CD14-positive monocyte (primary cell): Measurements from ENCODE around the gene DPRX. TPM values are rescaled to one million over a fixed set of nuclear protein-coding genes. Genes with fewer than 3 reads are reported as not detected.

Experiments
- DNase-seq, 3 donors: peaks; one replicate each; pipeline ENCODE4 v3.0.0-alpha.2; 2011 to 2022
- H2AFZ ChIP-seq: 2 replicates; pipeline ENCODE4 v1.6.0; 2012; ENCODE audit warnings: mild to moderate bottlenecking, low read depth, low read length, inconsistent platforms; ENCODE audit not compliant: insufficient read depth, poor library complexity, severe bottlenecking
- H3K27ac ChIP-seq, 2 donors: 1 replicate in 1 of 2; 2 replicates in 1 of 2; pipeline ENCODE4 v1.5.1; 2012 to 2013; ENCODE audit warnings: low read length in 2 of 2, control low read depth in 1 of 2, inconsistent platforms in 1 of 2, low read depth in 1 of 2, mild to moderate bottlenecking in 1 of 2
- H3K27me3 ChIP-seq, 2 donors: one replicate each; pipeline versions ENCODE4 v1.6.0 to v1.6.1; 2011 to 2013; ENCODE audit warnings: low read length in 2 of 2; ENCODE audit not compliant: control insufficient read depth in 2 of 2, insufficient read depth in 2 of 2
- H3K36me3 ChIP-seq, 2 donors: replicated peaks in 1 of 2; 1 replicate in 1 of 2; 2 replicates in 1 of 2; pipeline versions ENCODE4 v1.5.1 to v1.6.1; 2012 to 2013; ENCODE audit warnings: low read length in 2 of 2, control low read depth in 1 of 2, inconsistent platforms in 1 of 2, mild to moderate bottlenecking in 1 of 2; ENCODE audit not compliant: insufficient read depth in 2 of 2, control insufficient read depth in 1 of 2
- H3K4me1 ChIP-seq, 2 donors: 1 replicate in 1 of 2; 2 replicates in 1 of 2; pipeline versions ENCODE4 v1.5.1 to v1.6.1; 2012 to 2013; ENCODE audit warnings: low read length in 2 of 2, control low read depth in 1 of 2, inconsistent platforms in 1 of 2, mild to moderate bottlenecking in 1 of 2, moderate library complexity in 1 of 2; ENCODE audit not compliant: insufficient read depth in 2 of 2, control insufficient read depth in 1 of 2
- H3K4me2 ChIP-seq: replicated peaks from 2 replicates; pipeline ENCODE3; 2012; ENCODE audit warnings: low read length, moderate library complexity, mild to moderate bottlenecking; ENCODE audit not compliant: poor library complexity, severe bottlenecking; ENCODE audit errors: extremely low read depth
- H3K4me3 ChIP-seq, 3 experiments: fragments of 200-600 bp in 1 of 3; sonication (generic) in 1 of 3; replicated peaks in 1 of 3; 1 replicate in 2 of 3; 2 replicates in 1 of 3; pipeline ENCODE4 v1.5.1; 2011 to 2013; ENCODE audit warnings: low read length in 3 of 3, mild to moderate bottlenecking in 3 of 3, control low read depth in 2 of 3, low read depth in 2 of 3, inconsistent platforms in 1 of 3, moderate library complexity in 1 of 3
- H3K79me2 ChIP-seq: 2 replicates; pipeline ENCODE4 v1.6.0; 2012; ENCODE audit warnings: mild to moderate bottlenecking, control low read depth, inconsistent platforms, low read length, moderate library complexity; ENCODE audit not compliant: insufficient read depth
- H3K9ac ChIP-seq: 2 replicates; pipeline ENCODE4 v1.6.0; 2017; ENCODE audit warnings: low read length, mild to moderate bottlenecking; ENCODE audit not compliant: insufficient read depth, poor library complexity, severe bottlenecking
- H3K9me3 ChIP-seq, 2 donors: replicated peaks in 1 of 2; 1 replicate in 1 of 2; 2 replicates in 1 of 2; pipeline versions ENCODE4 v1.5.1 to v1.6.1; 2012 to 2013; ENCODE audit warnings: low read length in 2 of 2, control low read depth in 1 of 2; ENCODE audit not compliant: control insufficient read depth in 1 of 2, insufficient read depth in 1 of 2
- H4K20me1 ChIP-seq: 2 replicates; pipeline ENCODE4 v1.6.0; 2012; ENCODE audit warnings: mild to moderate bottlenecking, low read length, control low read depth, moderate library complexity; ENCODE audit not compliant: insufficient read depth
- H3K27ac Mint-ChIP-seq, 7 donors: one replicate each; pipeline ENCODE4 v1.8.0; 2020; ENCODE audit warnings: mild to moderate bottlenecking in 7 of 7, mixed read lengths in 7 of 7, moderate library complexity in 6 of 7, inconsistent platforms in 2 of 7
- H3K27me3 Mint-ChIP-seq, 3 donors: one replicate each; pipeline ENCODE4 v1.8.0; 2021 to 2022; ENCODE audit warnings: low read depth in 3 of 3, mild to moderate bottlenecking in 3 of 3, mixed read lengths in 3 of 3, moderate library complexity in 3 of 3, inconsistent platforms in 1 of 3
- H3K36me3 Mint-ChIP-seq, 2 donors: one replicate each; pipeline ENCODE4 v1.8.0; 2020; ENCODE audit warnings: mixed read lengths in 2 of 2, inconsistent platforms in 1 of 2, mild to moderate bottlenecking in 1 of 2
- H3K4me1 Mint-ChIP-seq: one replicate; pipeline ENCODE4 v1.8.0; 2020; ENCODE audit warnings: mild to moderate bottlenecking, mixed read lengths
- H3K4me3 Mint-ChIP-seq, 2 donors: one replicate each; pipeline ENCODE4 v1.8.0; 2020; ENCODE audit warnings: mild to moderate bottlenecking in 2 of 2, mixed read lengths in 2 of 2, moderate library complexity in 1 of 2
- H3K9me3 Mint-ChIP-seq, 7 donors: one replicate each; pipeline ENCODE4 v1.8.0; 2020 to 2022; ENCODE audit warnings: mixed read lengths in 7 of 7, mild to moderate bottlenecking in 6 of 7, moderate library complexity in 6 of 7, inconsistent platforms in 2 of 7
- WGBS: methylation state at CpG from one replicate; pipeline ENCODE4 v1.1.5; 2013; ENCODE audit warnings: missing lambda C conversion rate; ENCODE audit not compliant: insufficient coverage; 5-methylcytosine and 5-hydroxymethylcytosine counted together
- intact Hi-C, 2 donors: fragments of 100-400 bp; cut with micrococcal nuclease; formaldehyde crosslinking; loops; one replicate each; pipeline versions ENCODE4 v1.15.0 to v1.15.1; 2023
- polyA plus RNA-seq, 3 donors: library from polyadenylated mRNA; depleted of rRNA in 1 of 3; unstranded in 2 of 3; stranded (reverse) in 1 of 3; fragments of 300-500 nt in 2 of 3; fragments of >200 nt in 1 of 3; fragmentation: Illumina TruSeq in 2 of 3; gene quantifications; 1 replicate in 2 of 3; 2 replicates in 1 of 3; pipeline ENCODE4 v1.2.3, GENCODE V29; 2012 to 2021
- TF ChIP-seq, protein P1 (sequence below): fragments of 200-600 bp; IDR thresholded peaks from one replicate; pipeline ENCODE4 v1.8.0; 2022; ENCODE audit warnings: antibody characterized with exemption, mild to moderate bottlenecking

DPRX gene
- polyA plus RNA-seq, 3 donors, result not detected

DNA sequence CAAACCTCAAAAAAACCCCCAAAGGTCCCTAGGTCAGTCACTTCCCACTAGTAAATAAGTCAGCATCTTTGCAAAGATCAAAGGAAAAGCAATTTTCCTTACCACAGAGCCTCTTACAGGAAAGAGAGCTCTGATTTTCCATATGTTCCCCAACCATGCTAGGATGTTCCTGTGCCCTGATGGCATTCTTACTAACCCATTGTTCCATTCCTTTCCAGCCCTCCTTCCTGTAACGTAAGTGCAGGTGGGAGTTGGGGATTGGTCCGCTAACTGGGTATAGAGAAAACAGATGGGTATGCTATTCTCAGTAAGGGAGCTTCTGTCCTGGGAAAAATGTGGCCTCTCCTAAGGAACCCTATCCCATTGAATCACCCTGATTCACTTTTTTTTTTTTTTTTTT is 14.3 kb downstream of the DPRX start:
- Mint-ChIP-seq H3K4me1 (no peaks in the 10 kb centered on the region), H3K27ac (no peak overlapping the region)
- H3K9me3 ChIP-seq, result peaks cover 36 to 41% of the 10 kb centered on the region in 2 donors

DNA sequence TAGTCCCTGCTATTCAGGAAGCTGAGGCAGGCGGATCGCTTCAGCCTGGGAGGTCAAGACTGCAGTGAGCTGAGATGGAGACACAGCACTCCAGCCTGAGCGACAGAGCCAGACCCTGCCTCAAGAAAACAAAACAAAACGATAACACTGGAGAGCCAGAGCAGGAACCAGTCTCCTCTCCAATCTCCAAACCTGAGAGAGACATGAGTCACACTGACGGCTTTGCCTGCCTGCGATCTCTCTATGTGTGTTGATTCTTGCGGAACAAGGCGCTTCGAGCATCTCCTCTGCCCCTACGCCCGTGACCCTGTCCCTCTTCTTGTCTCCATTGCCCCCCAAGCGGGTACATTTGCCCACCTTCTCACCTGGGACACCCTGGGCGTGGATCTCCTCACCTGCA is 15.6 kb downstream of the DPRX start:
- Histone ChIP-seq H3K9ac (no peak overlapping the region), H3K4me3 (no peak overlapping the region), H3K4me2 (no peak overlapping the region), H3K27me3 (no peaks in the 10 kb centered on the region), H4K20me1 (no peaks in the 10 kb centered on the region), H3K9me3 (peaks cover 47 to 52% of the 10 kb centered on the region in 2 donors), H3K79me2 (no peaks in the 10 kb centered on the region), H3K4me1 (no peaks in the 10 kb centered on the region), H3K36me3 (no peaks in the 10 kb centered on the region), H3K27ac (no peak overlapping the region), H2AFZ (no peak overlapping the region)
- Mint-ChIP-seq H3K9me3 (peaks cover 30 to 62% (median 50%) of the 10 kb centered on the region in 7 donors), H3K4me1 (no peaks in the 10 kb centered on the region), H3K27me3 (peaks cover 2 to 4% (median 2%) of the 10 kb centered on the region in 3 donors), H3K27ac (no peak overlapping the region), H3K4me3 (no peak overlapping the region), H3K36me3 (no peaks in the 10 kb centered on the region)
- TF ChIP-seq, protein P1, sequence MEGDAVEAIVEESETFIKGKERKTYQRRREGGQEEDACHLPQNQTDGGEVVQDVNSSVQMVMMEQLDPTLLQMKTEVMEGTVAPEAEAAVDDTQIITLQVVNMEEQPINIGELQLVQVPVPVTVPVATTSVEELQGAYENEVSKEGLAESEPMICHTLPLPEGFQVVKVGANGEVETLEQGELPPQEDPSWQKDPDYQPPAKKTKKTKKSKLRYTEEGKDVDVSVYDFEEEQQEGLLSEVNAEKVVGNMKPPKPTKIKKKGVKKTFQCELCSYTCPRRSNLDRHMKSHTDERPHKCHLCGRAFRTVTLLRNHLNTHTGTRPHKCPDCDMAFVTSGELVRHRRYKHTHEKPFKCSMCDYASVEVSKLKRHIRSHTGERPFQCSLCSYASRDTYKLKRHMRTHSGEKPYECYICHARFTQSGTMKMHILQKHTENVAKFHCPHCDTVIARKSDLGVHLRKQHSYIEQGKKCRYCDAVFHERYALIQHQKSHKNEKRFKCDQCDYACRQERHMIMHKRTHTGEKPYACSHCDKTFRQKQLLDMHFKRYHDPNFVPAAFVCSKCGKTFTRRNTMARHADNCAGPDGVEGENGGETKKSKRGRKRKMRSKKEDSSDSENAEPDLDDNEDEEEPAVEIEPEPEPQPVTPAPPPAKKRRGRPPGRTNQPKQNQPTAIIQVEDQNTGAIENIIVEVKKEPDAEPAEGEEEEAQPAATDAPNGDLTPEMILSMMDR, result no peak
- WGBS, result 97% methylated on average over 7 of the region's 13 CpGs
- no peak for DNase-seq
- intact Hi-C loops, result no loop called here

More for the DNA sequence above, 14.3 kb downstream of the DPRX start:
- Histone ChIP-seq H3K27ac (no peak overlapping the region), H3K4me3 (no peak overlapping the region), H3K79me2 (no peaks in the 10 kb centered on the region), H3K9ac (no peak overlapping the region), H3K4me1 (no peaks in the 10 kb centered on the region), H3K4me2 (no peak overlapping the region), H3K36me3 (no peaks in the 10 kb centered on the region), H3K27me3 (no peaks in the 10 kb centered on the region), H2AFZ (no peak overlapping the region), H4K20me1 (no peaks in the 10 kb centered on the region)
- intact Hi-C loops, result no loop called here
- Mint-ChIP-seq H3K27me3 (peaks cover 2 to 4% (median 3%) of the 10 kb centered on the region in 3 donors), H3K4me3 (no peak overlapping the region), H3K9me3 (peaks cover 26 to 51% (median 40%) of the 10 kb centered on the region in 7 donors), H3K36me3 (no peaks in the 10 kb centered on the region)
- TF ChIP-seq, protein P1, result no peak
- no CpG with 5 or more reads among the region's 2 CpGs for WGBS
- DNase-seq, result no peak
